DMS 273 (cell line): ENCODE results near the gene CA5B.
"Not testable (repeated sequence)": the region's sequence is repeated elsewhere in the genome, so short reads cannot be mapped to it uniquely, and the experiment has no call there.

Experiments used
- DNase-seq: peaks from one replicate; lab custom pipeline; 2025; ENCODE audit not compliant: unreplicated experiment; lab: John Stamatoyannopoulos, UW

CA5B gene

GRCh38 chrX:15737959-15738902 is at the start of gene CA5B:
Gene CA5B (plus strand): TSS chrX:15738270. CDS start chrX:15750024, 11,754 bp downstream.
- peak; percentile 93 for DNase-seq

DNA sequence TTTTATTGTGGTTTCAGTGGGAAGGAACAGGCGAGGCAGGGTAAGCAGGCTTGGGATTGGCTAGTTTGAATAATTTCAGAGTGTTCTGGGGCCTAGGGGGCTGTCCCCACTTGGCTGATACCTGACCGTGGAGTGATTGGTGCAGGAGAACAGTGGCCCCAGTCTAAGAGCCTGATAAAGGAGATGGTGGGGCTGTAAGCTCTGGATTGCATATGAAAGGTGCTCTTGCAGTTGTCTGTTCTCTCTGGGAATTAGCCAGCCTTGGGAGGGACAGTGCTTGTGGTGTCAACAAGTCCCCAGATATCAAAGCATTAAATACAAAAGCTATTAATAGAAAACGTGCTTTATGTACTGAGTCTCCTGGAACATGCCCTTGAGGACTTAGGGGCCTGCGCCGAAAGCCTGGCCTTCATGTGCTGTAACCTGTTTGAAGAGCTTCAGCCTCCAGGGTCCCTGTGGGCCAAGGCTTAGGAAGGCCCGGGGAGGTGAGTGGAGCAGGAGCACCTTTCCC is 43.1 kb upstream of the CA5B start:
- no peak for DNase-seq

DNA sequence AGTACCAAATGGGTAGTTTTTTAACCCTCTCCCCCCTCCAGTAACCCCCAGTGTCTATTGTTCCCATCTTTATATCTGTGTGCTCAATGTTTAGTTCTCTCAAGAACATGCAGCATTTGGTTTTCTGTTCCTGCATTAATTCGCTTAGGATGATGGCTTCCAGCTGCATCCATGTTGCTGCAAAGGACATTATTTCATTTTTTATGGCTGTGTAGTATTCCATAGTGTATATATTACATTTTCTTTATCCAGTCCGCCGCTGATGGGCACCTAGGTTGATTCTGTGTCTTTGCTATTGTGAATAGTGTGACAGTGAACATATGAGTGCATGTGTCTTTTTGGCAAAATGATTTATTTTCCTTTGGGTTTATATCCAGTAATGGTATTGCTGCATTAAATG is 41.6 kb upstream of the CA5B start:
- no peak for DNase-seq

GRCh38 chrX:15702488-15703371 is 35.3 kb upstream of the CA5B start:
- DNase-seq = no peak

DNA sequence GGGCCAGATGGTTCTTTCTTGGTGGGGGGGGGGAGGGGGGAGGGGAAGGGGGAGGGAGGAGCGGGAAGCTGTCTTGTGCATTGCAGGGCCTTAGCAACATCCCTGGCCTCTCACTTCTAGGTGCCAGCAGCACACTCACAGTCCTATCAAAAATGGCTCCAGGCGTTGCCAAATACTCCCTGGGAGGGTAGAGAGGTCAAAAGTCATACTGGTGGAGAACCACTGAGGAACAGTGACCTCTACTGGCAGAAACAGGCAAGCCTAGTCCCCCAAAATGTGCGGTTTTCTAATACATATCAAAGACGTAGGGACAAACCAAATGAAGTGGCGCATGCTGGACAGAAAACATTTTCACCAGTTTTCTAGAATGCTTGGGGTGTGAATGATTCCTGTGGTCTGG is 34.3 kb upstream of the CA5B start:
- DNase-seq = not testable (repeated sequence)

GRCh38 chrX:15704273-15704672 is 33.8 kb upstream of the CA5B start:
- not testable (repeated sequence) for DNase-seq

GRCh38 chrX:15714529-15714928 is 23.5 kb upstream of the CA5B start:
- DNase-seq = peak; percentile 43

DNA sequence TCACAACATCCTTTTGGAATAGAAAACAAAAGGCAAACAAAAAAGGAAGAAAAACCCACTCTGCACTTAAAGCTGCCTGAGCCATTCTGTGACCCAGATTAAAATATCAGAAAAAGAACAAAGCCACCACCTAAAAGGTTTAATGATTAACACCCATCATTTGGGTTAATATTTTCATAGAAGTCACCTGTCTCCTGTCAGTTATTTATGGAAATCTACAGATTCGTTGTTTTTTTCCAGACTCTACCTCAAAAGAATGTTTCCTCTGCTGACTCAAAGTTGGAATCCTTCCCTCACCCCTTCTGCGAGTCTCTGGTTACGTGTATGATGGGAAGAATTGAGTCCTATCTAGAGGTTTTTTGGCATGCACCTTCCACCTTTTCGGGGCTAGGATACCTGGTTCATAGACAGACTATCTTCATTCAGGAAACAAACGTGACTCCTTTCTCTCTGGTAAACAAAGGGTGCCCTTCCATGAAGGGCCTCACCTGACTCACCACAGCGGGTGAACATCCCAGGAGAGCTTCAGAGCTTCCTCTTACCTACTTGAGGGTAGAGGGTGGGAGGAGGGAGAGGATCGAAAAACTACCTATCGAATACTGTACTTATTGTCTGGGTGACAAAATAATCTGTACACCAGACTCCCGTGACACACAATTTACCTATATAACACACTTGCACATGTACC is 19.6 kb upstream of the CA5B start:
- DNase-seq = no peak

DNA sequence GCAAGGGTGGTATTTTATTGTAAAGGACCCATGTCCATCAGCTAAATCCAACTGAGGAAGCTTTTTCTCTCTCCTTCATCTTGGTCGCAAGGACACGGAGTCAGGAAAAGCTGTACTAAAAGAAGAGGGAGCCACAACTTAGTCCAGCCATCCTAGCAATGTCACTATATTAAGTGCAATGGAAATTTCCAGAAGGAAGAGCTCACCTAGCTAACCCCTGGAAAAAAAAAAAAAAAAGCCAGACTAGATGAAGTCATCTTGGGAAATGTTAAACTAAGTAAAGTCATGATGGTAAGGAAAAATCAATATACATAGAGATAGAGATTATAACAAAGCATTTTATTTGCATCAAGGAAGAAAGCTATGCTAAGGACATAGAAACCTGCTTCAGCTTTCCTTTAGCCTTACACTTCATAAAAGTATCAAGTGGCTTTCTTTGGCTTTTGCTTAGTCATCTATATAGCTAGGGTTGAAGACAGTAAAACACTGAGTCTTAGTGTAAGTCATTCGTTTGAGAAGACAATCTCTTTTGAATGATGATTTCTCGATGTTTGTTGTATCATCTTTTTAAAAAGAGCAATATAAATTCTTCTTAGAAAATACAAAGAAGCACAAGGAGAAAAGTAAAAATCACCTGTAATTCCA is 18.6 kb upstream of the CA5B start:
- no peak for DNase-seq

GRCh38 chrX:15721911-15722310 is 16.2 kb upstream of the CA5B start:
- no peak for DNase-seq

GRCh38 chrX:15723887-15724517 is 14.1 kb upstream of the CA5B start:
- no peak for DNase-seq

GRCh38 chrX:15724911-15725310 is 13.2 kb upstream of the CA5B start:
- no peak for DNase-seq

GRCh38 chrX:15731368-15731767 is 6.7 kb upstream of the CA5B start:
- DNase-seq = peak; percentile 13

DNA sequence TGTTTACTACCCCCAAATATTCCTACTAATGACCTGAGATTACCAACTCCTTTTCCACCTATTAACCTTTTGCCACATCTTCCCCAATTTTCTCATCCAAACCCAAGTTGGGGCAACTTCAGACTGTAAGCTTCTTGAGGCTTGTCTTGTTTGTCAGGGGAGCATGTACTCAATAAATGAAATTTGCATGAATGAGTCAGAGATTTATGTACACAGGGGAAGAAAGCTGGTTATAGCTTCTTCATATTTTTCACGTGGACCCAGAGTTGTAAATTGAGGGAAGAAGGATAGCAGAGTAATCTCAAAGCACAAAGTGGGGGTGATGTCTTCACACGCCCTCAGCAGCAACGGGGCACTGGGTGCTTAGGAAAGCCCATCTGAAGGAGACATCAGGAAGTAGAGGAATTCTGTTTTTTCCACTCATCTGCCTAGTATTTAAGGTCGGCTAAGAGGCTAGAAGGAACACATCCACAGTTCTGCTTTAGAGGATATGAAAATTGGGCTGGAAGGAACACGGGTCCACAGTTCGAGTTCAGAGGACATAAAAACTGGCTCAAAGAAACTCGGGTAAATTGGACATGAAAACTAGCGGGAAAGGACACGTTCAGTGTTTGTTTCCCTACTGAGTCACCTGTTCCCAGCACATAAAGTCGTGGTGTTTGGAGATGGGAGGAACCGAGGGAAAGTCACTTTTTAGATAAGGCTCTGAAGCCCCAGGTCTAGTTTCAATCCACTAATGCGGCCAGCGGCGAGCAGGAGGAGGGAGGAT is 696 bp upstream of the CA5B start:
- no peak for DNase-seq

DNA sequence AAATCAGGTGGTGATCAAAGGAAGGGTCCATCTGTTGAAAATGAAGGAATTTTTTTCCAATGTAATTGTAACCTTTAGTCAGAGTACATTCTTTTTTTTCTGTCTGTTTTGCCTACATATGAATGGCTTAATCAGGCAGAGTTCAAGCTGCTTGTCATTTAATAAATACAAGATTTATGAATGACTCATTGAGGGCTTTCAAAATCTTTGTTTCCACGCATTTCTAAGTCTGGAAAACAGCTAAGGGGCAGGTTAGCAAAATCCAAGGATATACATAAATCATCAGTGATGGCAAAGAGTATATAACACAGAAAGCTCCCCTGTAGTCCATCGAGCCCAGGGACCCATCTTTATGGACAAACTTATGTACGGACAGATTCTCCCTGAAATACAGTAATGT is 1.8 kb downstream of the CA5B start:
- no peak for DNase-seq

DNA sequence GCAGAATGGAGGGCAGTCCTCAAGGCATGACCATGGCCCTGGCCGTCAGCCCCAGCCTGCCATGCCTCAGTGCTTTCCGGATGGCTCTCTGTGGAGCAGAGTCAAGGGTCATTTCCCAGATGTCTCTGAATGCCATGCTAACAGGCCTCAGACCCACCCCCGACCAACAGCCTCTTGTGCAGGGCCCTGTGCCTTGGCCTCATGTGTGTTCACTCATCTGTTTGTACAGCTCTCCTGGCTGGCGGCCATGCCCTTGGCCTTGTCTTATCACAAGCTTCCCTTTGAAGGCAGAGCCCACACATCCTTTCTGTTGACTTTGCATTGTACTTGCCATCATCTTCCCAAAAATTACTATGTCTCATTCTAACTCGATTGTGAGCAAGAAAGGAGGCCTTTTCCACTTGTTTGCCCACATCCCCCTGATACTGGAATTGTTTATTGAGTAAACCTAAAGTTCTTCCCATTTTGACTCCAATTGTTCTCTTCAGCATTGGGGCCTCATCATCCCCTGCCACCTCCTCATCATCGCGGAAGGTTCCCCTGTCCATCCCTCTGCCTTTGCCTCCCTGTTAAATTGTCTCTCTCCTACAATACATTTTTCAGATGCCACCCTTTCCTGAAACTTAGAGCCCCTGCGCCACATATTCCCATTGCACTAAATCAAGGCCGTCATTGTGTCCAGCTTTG is 6.3 kb downstream of the CA5B start:
- no peak for DNase-seq

GRCh38 chrX:15745179-15745578 is 7.1 kb downstream of the CA5B start:
- no peak for DNase-seq

DNA sequence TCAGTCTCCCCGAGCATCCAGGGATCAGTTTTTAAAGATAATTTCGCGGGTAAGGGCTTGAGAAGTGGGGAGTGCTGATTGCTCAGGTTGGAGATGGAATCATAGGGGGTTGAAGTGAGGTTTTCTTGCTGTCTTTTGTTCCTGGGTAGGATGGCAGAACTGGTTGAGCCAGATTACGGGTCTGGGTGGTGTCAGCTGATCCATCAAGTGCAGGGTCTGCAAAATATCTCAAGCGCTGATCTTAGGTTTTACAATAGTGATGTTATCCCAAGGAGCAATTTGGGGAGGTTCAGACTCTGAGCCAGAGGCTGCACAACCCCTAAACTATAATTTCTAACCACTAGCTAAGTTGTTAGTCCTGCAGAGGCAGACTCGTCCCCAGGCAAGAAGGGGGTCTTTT is 8.6 kb downstream of the CA5B start:
- DNase-seq = not testable (repeated sequence)
